ENCODE measurements around the gene CSNK2A1.

CSNK2A1 gene

DNA sequence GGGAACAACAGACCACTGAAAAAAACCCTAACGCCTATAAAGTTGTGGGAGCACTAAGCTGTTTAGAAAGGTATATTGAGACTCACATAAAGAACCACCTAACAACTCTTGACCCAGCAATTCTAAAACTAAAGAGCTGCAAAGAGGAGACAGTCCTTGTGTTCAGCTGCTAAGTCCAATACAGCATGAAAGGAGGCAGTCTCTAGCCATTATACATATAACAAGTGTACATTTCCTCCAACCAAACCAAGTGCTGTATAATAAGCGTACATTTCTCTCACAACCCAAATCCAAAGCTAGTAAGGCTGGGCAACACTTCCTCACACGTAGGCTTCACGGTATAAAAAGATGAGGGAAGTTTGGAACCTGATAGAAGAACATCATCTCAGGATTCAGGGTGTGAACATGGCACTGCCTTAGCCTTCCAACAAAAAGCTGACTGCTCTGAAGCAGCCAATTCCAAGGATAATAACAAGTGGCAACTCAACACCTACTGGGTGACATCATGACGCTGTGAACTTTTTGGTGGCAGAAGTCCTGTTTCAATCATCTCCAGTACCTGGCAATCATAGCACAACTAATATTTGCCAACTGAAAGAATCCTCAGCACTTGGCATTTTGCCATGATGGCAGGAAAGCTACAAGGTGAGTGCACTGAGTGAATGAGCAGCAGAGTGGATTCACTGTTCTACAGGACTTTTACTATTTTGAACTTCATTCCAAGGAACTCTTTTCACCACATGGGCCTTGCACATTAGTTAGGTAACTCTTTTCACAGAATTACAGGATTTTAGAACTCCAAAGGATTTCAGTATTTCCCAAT is 97.9 kb downstream of the CSNK2A1 start:
- DNase-seq = no peak

- DNase-seq = no peak
Observed at GRCh38 chr20:444862-445426, 98.6 kb downstream of the CSNK2A1 start.

DNA sequence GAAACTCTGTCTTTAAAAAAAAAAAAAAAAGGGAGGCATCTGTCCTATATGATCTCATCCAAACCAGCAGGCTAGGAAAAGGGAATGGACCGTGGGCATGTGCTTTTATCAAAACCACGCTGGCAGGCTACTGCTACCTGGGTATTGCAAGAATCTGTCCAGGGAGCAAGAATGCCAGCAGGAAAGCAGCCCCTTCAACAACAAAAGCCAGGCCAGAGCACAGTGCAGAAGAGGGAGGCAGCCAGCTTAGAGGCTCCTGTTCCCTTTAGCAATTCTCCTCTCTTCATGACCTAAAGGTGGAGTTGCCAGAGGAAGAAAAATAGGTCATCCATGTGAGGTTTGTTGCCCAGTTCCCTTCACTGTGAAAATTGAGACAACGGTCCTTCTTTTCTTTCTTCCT is 99.5 kb downstream of the CSNK2A1 start:
- DNase-seq = no peak

DNA sequence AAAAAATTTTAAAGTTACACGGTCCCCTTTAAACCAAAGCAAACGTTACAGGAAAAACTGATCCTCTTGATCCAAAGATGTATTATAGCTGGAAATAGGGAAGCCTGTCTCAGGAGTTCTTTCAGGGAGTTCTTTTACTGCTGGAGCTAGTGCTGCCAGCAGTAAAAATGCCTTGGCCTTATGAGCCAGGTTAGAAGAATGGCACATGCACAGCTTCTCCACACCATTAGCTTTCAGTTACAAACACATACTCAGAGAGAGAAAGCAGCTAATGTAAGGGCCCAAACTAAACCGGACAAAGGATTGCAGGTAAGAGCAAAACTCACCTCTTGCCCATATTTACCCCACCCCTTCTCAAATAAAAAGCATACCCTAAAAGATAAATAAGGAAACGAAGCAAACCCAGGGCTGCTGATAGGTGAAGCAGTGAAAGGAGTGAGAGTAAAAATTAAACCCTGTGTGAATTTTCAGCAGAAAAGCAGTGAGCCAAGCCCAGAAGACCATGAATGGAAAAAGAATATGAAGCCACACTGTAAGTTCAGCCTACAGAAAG is 100.3 kb downstream of the CSNK2A1 start:
- no peak for DNase-seq

- no peak for DNase-seq
Observed at GRCh38 chr20:440636-441035, 103.0 kb downstream of the CSNK2A1 start.

- DNase-seq = no peak
Observed at GRCh38 chr20:440148-440547, 103.4 kb downstream of the CSNK2A1 start.

DNA sequence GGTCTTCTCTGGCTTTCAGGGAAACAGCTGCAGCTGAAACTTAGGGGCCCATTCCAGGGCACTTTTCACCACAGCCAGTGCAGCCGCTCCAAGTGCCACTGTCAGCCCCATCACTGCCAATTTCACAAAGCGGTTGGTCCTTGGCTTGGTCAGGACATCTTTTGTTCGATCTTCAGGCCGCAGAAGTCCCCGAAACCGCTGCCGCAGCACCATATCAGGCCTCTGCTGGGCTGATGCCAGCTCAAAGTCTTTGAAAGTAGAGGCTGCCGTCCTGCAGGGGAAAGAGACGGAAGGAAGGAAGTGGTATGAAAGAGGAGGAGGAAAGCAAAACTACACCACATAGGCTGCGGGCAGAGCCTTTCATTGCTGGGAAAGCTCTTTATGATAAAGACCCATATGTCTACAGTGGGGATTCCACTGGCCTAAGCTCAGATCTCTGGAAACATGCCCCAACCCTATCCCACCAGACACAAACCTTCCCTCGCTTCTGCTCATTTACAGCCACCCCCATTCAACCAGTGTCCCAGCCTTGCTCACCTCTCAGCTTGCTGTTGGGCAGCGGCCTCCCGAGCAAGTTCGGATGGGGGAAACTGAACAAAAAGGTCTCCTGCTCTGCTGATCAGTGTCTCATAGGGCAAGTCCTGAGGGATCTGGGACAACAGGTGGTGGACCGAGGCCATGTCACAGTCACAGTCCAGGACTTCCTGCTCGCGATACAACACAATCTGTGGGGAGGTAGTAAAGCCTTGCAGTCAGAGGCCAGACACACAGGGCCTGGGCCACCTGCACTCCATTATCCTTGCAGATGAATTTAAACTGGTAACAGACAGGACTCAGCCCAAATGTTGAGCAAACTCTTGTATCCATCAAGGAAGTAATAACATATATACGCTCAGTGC is 104.8 kb downstream of the CSNK2A1 start:
- peak; percentile 32 for DNase-seq

DNA sequence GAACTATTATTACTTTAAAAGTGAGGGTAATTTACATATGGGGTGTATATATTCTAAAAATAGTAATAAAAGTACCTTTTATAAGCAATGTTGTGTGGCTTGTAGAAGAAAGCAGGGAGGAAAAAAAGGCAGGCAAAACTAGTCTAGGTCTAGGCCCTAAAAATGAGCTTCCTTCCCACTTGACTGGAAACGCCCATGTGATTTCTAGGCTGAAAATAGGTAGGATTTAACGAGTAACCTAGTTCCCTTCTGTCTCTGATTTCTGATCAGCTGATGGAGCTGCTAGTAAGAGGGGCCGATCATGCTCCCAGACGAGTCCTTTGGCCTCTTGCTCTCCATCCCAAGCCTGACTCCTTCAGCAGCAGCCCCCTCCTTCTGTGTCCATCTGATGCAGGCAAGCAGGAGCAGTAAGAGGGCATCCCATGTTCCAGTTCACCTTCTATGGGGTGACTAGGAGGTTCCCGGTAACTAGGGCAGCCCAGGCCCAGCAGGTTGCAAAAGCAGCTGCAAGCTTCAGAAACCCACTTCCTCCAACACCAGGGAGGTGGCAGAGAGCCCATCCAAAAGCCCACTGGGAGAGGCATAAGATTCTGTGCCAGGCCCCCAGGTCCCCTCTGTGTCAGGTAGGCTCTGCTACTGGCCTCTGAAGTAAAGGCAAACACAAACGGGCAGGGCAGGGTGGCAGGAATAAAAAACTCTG is 105.7 kb downstream of the CSNK2A1 start:
- DNase-seq = no peak

DNA sequence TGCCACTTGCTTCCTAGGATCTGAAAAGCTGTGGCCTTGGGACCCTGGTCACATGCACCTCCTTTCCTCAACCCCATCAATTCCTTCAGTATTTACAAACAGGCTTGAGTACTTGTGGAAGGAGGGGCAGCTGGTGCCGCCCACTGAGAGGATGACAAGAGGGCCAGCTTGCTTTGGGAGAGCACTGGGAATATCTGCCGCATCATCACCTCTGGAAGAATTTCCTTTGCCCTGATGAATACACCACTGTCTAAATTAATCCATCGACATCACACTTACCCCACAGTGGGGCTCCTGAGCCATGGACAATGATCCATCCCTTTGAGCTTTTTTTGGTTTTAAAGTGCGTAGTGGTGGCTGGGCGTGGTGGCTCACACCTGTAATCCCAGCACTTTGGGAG is 107.1 kb downstream of the CSNK2A1 start:
- no peak for DNase-seq

DNA sequence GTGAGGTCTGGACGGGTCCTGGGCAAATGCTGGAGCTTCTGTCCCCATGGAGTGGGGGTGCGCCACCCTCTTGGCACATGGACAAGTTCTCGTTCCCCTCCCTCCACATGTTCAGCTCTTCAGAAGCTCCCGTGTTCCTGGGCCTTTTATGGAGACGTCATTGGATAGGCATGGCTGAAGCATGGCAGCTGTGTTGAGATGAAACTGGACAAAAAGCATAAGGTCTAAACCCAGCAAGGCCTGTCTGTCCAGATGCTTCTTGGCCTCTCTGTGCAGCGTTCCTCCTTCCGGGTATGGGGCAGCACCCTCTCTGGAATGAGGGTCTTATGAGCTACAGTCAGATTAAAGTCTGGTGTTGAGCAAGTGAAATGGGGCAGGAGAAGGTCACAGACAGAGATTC is 108.0 kb downstream of the CSNK2A1 start:
- DNase-seq = no peak

- DNase-seq = no peak
Observed at GRCh38 chr20:434661-435419, 108.8 kb downstream of the CSNK2A1 start.

DNA sequence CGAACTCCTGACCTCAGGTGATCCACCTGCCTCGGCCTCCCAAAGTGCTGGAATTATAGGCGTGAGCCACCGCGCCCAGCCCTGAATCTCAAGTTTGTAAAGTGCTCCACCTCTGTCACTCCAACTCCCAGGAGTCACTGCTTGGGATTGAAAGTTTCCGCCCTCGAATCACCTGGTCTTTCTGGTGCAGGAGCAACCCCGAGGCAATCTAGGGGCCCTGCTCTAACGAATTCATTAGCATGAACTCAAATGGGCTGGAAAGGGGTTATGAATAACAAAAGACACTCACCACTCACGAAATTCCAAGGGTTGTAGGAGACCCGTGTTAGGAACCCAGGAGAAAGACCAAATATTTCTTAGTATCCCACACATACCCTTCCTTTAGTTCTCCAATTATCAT is 109.4 kb downstream of the CSNK2A1 start:
- no peak for DNase-seq

- no peak for DNase-seq
Observed at GRCh38 chr20:433300-433975, 110.2 kb downstream of the CSNK2A1 start.

GRCh38 chr20:432677-433299 is 110.8 kb downstream of the CSNK2A1 start:
- DNase-seq = no peak

DNA sequence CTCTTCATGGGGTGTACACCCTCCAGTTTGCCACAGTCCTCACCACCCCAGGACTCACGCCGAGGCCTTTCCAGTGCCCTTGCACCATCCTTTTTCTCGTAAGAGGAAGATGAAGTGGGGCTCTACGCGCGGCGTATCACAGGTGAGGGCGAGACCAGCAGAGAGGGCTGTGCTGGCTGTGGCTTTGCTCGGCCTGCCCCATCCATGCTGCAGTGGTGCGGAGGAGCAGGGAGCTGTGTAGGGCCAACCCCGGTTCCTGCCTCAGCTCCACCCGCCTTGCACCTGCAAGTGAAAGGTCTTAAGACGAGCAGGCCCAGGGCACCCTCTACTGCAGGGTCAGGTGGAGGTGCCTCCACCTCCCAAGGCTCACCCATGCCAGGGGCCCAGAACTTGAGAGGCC is 111.4 kb downstream of the CSNK2A1 start:
- DNase-seq = no peak

DNA sequence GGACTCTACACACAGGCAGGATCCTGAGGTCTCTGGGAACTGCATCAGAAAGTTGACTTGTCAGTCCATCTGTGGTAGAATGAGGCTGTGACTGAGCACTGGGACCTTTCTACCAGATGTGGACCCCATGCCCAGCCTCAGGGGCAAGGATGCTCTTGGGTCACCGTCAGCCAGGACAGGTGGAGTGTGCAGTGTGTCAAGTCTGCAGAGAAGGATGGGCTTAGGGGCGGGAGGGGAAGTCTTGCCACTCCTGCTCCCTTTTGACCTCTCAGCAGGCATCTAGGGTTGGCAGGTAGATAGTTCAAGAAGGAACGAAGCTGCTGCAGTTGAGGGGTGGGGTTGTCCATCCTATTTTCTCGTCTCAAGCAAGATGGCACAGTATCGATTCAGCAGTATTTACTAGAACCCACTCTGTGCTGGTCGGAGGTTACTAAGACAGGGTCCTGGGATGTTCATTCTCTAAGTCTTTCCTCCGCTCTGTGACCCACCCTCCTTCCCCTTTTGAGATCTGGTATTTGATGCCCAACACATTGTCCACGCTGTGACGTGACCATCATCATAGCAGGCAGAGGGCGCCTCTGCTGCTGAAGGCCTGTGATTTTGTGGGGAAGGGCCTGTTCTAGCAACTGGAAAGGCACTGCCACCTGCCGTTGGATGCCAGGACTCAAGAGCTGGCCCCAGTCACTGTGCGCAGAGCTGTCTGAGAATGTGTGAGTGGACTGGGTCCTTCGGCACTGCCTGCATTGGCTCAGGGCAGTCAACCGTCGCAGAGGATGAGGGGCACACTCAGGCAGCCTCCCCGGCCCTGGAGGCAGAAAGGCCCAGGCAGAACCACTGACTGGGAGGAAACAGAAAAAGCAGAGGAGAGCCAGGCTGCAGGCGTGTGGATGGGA is 112.3 kb downstream of the CSNK2A1 start:
- no peak for DNase-seq

- DNase-seq = no peak
Observed at GRCh38 chr20:430091-430999, 113.2 kb downstream of the CSNK2A1 start.

- DNase-seq = no peak
Observed at GRCh38 chr20:428658-429200, 114.9 kb downstream of the CSNK2A1 start.
